Measurements from ENCODE around the gene LGMN.

DNA sequence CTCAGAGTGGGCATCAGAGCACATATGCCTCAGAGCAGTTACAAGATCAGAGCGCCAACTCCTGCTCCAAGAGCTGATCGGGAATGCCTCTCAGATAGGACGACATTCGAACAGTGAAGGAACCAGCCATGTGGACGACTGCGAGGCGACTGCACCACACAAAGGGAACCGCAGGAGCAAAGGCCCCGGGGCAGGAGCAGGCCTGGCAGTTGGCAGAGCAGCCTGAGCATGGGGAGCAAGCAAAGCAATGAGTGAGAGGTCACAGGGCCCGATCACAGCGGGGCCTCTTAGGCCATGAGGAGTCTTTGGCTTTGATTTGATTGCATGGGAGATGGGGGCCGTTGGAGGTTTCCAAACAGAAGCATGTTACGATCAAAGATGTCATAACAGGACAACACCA is 90.3 kb downstream of the LGMN start:
- TF ChIP-seq, protein P1, sequence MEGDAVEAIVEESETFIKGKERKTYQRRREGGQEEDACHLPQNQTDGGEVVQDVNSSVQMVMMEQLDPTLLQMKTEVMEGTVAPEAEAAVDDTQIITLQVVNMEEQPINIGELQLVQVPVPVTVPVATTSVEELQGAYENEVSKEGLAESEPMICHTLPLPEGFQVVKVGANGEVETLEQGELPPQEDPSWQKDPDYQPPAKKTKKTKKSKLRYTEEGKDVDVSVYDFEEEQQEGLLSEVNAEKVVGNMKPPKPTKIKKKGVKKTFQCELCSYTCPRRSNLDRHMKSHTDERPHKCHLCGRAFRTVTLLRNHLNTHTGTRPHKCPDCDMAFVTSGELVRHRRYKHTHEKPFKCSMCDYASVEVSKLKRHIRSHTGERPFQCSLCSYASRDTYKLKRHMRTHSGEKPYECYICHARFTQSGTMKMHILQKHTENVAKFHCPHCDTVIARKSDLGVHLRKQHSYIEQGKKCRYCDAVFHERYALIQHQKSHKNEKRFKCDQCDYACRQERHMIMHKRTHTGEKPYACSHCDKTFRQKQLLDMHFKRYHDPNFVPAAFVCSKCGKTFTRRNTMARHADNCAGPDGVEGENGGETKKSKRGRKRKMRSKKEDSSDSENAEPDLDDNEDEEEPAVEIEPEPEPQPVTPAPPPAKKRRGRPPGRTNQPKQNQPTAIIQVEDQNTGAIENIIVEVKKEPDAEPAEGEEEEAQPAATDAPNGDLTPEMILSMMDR (IDR thresholded peaks at IDR 0.05; ENCODE audit: low read depth, low read length, poor library complexity, severe bottlenecking) = no peak
- TF ChIP-seq EZH2phosphoT487 (IDR thresholded peaks at IDR 0.05; ENCODE audit: borderline replicate concordance, low read length) = no peak
